Fibroblast of gingiva (primary cell): ENCODE measurements around the gene PCDHGC4.
A peak's percentile ranks its signal among the peaks of the same experiment; 100 is the strongest.

Experiments used
- DNase-seq: peaks from one replicate; pipeline ENCODE4 v3.0.0-alpha.2; 2011; ENCODE audit warnings: low read depth

The PCDHGC4 gene

DNA sequence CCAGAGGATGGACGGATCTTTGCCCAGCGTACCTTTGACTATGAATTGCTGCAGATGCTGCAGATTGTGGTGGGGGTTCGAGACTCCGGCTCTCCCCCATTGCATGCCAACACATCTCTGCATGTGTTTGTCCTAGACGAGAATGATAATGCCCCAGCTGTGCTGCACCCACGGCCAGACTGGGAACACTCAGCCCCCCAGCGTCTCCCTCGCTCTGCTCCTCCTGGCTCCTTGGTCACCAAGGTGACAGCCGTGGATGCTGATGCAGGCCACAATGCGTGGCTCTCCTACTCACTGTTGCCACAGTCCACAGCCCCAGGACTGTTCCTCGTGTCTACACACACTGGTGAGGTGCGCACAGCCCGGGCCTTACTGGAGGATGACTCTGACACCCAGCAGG, 5.9 kb downstream of the PCDHGC4 start:
- DNase-seq = no peak

- DNase-seq = no peak
Measured at GRCh38 chr5:141491323-141492167, 6.7 kb downstream of the PCDHGC4 start.

- no peak for DNase-seq
Measured at GRCh38 chr5:141492168-141492885, 7.5 kb downstream of the PCDHGC4 start.

GRCh38 chr5:141493500-141494422, 8.9 kb downstream of the PCDHGC4 start:
- DNase-seq = peak; percentile 30

DNA sequence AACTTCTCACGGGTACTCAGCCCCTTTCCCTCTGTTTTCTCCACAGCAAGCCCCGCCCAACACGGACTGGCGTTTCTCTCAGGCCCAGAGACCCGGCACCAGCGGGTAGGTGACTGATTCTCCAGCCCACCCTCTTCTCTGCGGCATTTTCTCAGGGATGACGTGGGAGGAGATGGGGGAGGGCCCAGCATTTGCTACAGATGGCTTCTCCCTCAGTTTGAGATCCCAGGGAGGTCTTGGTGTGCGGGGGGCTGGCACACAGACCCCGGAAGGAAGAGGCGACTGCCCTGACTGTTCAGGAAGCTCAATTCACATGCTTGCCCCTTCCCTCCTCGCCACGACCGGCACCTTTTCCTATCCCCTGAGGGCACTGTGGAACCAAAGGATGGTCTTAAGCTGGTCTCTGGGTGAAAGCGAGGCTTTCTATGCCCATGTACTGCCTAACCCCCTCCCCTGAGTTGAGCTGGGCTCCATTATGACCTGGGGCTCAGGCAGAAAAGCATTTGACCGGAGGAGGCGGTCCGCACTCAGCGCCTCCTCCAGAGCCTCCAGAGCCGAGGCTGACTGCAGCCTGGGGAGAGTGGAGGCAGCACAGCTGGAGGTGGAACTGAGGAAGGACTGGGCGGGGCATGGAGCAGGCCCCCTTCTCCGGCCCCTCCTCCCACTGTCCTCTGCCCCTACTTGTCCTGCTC, 10.1 kb downstream of the PCDHGC4 start:
- DNase-seq = no peak

GRCh38 chr5:141495453-141495811, 10.6 kb downstream of the PCDHGC4 start:
- no peak for DNase-seq

- no peak for DNase-seq
Measured at GRCh38 chr5:141496038-141496437, 11.2 kb downstream of the PCDHGC4 start.

DNA sequence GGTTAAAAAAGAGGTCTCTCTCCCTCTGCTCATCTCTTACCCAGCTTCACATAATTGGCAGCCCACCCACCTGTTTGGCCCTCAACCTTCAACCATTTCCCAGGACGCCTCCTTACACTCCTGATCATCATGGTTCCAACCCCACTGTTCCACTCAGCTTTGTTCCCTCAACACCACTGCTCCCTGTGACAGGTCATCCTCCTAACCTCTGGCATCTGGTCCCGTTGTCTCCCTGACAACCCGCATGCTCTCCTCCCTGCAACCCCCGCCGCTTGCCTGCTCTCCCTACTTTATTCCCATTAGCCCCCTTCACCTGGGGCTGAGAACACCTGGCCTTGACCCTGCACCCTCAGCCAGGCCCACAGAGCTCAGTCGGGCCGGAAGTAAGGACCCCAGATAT, 16.9 kb downstream of the PCDHGC4 start:
- no peak for DNase-seq

DNA sequence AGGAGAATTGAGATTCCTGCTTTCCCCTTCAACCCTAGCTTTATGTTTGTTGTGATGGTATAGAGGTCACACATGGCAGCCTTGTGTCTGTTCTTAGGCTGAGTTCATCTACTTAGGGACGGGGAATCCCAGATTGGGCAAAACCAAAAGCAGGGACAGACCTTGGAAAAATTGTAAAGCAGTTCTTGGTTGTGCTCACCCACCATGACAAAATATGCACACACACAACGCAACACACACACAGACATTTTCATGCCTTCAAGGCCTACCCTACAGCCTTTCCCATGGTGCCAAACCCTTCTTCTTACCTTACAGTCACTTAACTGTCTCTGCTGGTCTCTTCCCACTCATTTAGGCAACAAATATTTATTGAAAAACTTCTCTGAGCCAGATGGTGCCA, 18.9 kb downstream of the PCDHGC4 start:
- DNase-seq = no peak

DNA sequence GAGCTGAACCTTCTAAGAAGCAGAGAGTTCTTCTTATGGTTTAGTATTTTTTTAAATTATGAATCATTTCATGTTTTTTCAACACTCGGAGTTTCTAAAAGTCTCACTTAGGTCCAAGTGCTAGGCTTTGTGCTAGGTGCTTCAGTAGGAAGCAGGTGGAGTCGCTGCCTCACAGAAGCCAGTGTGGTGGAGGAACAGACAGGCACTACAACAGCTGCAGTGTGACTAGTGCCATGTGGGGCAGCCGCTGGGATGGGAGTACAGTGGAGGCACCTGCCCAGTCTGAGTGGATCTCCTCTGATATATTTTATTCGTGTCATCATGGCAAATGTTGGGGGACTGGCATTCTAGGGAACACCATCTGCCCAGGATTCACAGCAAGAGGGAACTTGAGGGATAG, 19.4 kb downstream of the PCDHGC4 start:
- DNase-seq = no peak

DNA sequence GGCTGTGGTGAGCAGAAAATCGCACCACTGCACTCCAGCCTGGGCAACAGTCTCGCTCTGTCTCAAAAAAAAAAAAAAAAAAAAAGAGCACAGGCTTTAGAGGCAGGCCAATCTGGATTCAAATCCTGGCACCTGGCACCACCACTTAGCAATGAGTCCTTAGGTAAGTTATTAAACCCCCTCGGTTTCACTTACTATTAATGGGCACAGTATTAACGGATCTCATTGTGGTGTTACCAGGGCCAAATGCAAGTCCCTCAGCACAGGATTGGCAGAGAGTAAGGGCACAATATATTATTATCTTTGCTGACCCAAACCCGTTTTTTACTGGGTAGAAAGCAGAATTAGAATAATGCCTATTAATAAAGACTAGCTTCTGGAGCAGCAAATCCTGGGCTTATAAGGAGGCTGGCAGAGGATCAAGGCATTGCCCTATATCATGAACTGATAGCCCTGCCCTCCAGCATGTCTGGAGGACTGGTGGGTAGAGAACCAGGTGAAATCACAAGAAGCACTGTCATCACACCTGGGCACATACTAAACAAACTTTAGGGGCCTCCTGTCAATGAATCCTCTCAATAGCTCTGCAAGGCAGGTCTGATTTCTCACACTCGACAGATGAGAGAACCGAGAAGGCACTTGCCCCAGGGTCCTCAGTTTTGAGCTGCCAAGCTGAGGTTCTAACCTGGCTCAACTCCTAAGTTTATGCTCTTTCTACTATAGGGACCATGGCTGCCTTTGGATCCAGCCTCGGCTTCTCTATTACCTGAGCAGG, 21.7 kb downstream of the PCDHGC4 start:
- DNase-seq = no peak

DNA sequence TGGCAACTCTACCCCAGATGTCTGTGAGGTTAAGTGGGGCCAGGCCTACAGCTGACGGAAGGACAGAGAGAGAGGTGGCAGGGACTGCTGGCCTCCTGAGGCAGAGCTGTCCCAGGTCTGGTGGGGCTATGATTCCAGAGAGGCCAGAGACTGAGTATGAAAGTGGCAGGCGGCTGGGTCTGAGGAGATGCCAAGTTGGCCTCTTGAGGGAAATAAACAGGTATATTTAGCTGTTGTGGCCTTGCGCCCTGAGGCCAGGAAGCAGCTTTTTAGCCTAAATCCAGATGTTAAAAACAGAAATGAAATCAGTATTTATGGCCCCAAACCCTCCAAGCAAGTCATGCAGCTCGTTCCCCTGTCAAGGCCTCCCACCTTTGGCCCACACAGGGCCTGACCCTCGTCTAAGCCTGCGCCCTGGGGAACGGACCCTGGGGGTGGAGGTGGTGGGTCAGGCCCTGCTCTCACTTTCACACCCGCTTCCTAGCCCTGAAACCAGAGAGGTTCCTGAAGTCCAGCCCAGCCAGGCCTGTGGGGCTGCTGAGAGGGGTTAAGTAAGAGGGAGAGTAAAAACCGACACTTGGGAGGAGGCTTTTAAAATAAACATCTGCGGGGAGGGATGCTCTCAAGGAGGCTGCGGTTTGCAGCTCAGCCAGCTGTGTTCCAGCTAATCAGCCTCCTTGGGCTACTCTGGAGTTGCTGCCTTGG, 22.7 kb downstream of the PCDHGC4 start:
- DNase-seq = peak; percentile 93

DNA sequence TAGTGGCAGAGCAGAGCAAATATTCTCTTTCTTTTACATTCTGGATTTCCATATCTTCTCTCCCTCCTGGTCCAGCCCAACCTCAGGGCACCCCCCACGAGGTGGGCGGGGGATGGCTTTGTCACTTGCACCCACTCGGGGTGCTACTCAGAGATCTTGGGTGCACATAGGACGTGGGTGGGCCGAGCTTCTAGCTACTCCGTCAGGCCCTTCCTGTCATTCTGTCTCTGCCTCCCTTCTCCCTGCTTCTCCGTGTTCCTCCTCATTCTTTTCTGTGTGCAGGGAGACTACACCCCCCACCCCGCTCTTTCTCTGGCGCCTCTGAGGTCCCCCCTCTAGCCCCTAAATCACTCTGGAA, 23.6 kb downstream of the PCDHGC4 start:
- peak; percentile 27 for DNase-seq

GRCh38 chr5:141508798-141509611, 24.2 kb downstream of the PCDHGC4 start:
- peak; percentile 96 for DNase-seq

DNA sequence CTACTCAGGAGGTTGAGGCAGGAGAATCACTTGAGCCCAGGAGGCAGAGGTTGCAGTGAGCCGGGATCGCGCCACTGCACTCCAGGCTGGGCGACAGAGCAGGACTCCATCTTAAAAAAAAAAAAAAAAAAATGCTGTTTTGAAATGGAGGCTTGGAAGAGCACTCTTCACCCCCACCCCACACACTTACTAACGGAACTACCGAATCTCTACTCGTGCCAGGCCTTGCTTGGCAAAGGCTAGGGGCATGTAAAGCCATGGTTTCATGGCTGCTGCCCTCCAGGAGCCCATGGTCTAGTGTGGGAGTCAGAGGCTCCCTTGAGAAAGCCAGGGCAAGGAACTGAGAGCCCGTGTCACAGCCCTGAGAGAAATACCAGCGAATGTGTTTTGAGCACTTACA, 25.3 kb downstream of the PCDHGC4 start:
- DNase-seq = no peak

DNA sequence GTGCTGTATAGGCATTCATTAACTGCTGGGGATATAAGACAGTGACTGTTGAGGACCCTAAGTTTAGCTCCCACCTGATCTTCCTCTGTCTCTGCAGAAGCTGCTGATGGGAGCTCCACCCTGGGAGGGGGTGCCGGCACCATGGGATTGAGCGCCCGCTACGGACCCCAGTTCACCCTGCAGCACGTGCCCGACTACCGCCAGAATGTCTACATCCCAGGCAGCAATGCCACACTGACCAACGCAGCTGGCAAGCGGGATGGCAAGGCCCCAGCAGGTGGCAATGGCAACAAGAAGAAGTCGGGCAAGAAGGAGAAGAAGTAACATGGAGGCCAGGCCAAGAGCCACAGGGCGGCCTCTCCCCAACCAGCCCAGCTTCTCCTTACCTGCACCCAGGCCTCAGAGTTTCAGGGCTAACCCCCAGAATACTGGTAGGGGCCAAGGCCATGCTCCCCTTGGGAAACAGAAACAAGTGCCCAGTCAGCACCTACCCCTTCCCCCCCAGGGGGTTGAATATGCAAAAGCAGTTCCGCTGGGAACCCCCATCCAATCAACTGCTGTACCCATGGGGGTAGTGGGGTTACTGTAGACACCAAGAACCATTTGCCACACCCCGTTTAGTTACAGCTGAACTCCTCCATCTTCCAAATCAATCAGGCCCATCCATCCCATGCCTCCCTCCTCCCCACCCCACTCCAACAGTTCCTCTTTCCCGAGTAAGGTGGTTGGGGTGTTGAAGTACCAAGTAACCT, 26.2 kb downstream of the PCDHGC4 start:
- no peak for DNase-seq

GRCh38 chr5:141511771-141512325, 27.0 kb downstream of the PCDHGC4 start:
- no peak for DNase-seq

GRCh38 chr5:141512390-141512910, 27.6 kb downstream of the PCDHGC4 start:
- peak; percentile 51 for DNase-seq
